GM23248 (cell line): ENCODE data around the gene TATDN3. TPM values are rescaled to one million over a fixed set of nuclear protein-coding genes. Genes with fewer than 3 reads are reported as not detected.

Source experiments
- DNase-seq: peaks from one replicate; pipeline ENCODE4 v3.0.0-alpha.2; 2015
- H2AFZ ChIP-seq: fragments of 200-600 bp; sonication (generic); 2 replicates; pipeline ENCODE4 v1.6.1; 2016; ENCODE audit warnings: antibody characterized with exemption
- H3F3A ChIP-seq: fragments of 200-600 bp; sonication (generic); 2 replicates; pipeline ENCODE4 v1.6.1; 2016; ENCODE audit warnings: mild to moderate bottlenecking, antibody characterized with exemption, mixed run types; ENCODE audit not compliant: insufficient read depth
- H3K27ac ChIP-seq: fragments of 200-600 bp; sonication (generic); 2 replicates; pipeline ENCODE4 v1.5.1; 2016; ENCODE audit warnings: mild to moderate bottlenecking
- H3K27me3 ChIP-seq: fragments of 200-600 bp; sonication (generic); replicated peaks from 2 replicates; pipeline ENCODE4 v1.6.1; 2016; ENCODE audit warnings: mild to moderate bottlenecking; ENCODE audit not compliant: insufficient read depth
- H3K36me3 ChIP-seq: fragments of 200-600 bp; sonication (generic); 2 replicates; pipeline ENCODE4 v1.6.1; 2016; ENCODE audit warnings: low read depth, mild to moderate bottlenecking
- H3K4me1 ChIP-seq: fragments of 200-600 bp; sonication (generic); 2 replicates; pipeline ENCODE4 v1.6.1; 2016; ENCODE audit warnings: mild to moderate bottlenecking; ENCODE audit not compliant: insufficient read depth
- H3K4me2 ChIP-seq: fragments of 200-600 bp; sonication (generic); one replicate; pipeline ENCODE4 v1.6.1; 2016; ENCODE audit warnings: mild to moderate bottlenecking; ENCODE audit not compliant: unreplicated experiment
- H3K4me3 ChIP-seq: fragments of 200-600 bp; sonication (generic); 2 replicates; pipeline ENCODE4 v1.5.1; 2016; ENCODE audit warnings: mild to moderate bottlenecking
- H3K79me2 ChIP-seq: fragments of 200-600 bp; sonication (generic); 2 replicates; pipeline ENCODE4 v1.6.1; 2016; ENCODE audit warnings: mild to moderate bottlenecking; ENCODE audit not compliant: insufficient read depth
- H3K9ac ChIP-seq: fragments of 200-600 bp; sonication (generic); 2 replicates; pipeline ENCODE4 v1.6.1; 2016; ENCODE audit warnings: mild to moderate bottlenecking
- H3K9me2 ChIP-seq: fragments of 200-600 bp; sonication (generic); 2 replicates; pipeline ENCODE4 v1.6.1; 2016; ENCODE audit warnings: mixed run types, mild to moderate bottlenecking, moderate library complexity; ENCODE audit not compliant: insufficient read depth
- H3K9me3 ChIP-seq: fragments of 200-600 bp; sonication (generic); one replicate; pipeline ENCODE4 v1.6.1; 2017; ENCODE audit warnings: low read depth
- H4K20me1 ChIP-seq: fragments of 200-600 bp; sonication (generic); 2 replicates; pipeline ENCODE4 v1.6.0; 2016; ENCODE audit not compliant: insufficient read depth
- EZH2 ChIP-seq: fragments of 200-600 bp; sonication (generic); IDR thresholded peaks from 2 replicates; pipeline ENCODE4 v1.6.1; 2018; ENCODE audit warnings: antibody characterized with exemption, mild to moderate bottlenecking; ENCODE audit not compliant: insufficient read depth, poor library complexity, severe bottlenecking
- EZH2phosphoT487 ChIP-seq: fragments of 200-600 bp; sonication (generic); IDR thresholded peaks from 2 replicates; pipeline ENCODE4 v1.6.1; 2018; ENCODE audit warnings: antibody characterized with exemption, moderate library complexity, mild to moderate bottlenecking, low read depth; ENCODE audit not compliant: insufficient read depth
- WGBS, 2 experiments: methylation state at CpG; one replicate each; pipeline ENCODE4 v1.1.6; 2015 to 2017; ENCODE audit warnings: low lambda C conversion rate in 2 of 2, low coverage in 1 of 2; ENCODE audit errors: missing lambda C conversion rate in 2 of 2; 5-methylcytosine and 5-hydroxymethylcytosine counted together
- in situ Hi-C: fragments of 300-500 bp; cut with MboI; formaldehyde crosslinking; loops from 2 replicates; pipeline ENCODE4 v1.15.0; 2020
- polyA plus RNA-seq: library from polyadenylated mRNA; unstranded; fragments of >200 nt; fragmentation: Nextera tagmentation; extraction: Ambion mirVana; gene quantifications from 2 replicates; pipeline ENCODE4 v1.2.1, GENCODE V29; 2016
- total RNA-seq: library from RNA; depleted of rRNA; stranded (reverse); fragments of >200 nt; shearing (Covaris generic); gene quantifications from 2 replicates; pipeline ENCODE4 v1.2.3, GENCODE V29; 2014

Gene TATDN3
- total and polyA plus RNA-seq, 2 experiments from 2014 or later, result 12.4 to 14.9 TPM

DNA sequence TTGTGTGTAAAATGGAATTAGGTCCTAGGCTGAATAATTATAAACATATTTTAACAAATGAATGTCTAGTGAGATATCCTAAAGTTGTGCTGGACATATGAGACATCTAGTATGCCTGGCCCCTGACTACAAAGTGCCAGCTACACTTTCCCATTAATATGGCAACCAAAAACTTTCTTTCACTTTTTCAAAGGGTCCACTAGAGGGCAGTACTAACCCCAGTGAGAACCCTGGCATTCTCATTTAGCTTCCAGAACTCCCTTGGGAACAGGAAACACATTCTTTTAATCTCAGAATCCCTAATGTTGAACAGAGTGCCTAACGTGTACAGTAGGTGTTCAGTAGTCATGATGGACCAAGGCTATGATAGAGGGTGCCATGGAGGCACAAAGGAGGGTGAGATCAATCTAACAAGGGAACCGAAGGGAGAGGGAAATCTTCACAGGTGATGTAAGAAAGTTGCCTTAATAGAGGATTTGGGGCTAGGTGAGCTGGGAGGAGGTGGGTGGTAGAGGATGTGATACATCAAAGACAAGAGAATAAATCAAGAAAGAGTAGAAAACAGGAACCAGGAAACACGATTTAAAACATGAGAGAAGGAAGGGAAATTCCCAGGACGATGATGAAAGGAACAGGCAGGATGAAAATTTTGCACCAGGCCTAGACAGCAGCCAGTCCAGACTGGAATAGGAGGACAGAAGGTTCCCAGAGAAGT lies 41.7 kb upstream of the TATDN3 start:
- Histone ChIP-seq H3K27ac (no peak overlapping the region), H3K36me3 (no peaks in the 10 kb centered on the region), H2AFZ (no peak overlapping the region), H3F3A (peaks cover 14% of the 10 kb centered on the region), H3K9me3 (no peaks in the 10 kb centered on the region), H3K9me2 (no peaks in the 10 kb centered on the region), H3K4me1 (peaks cover 12% of the 10 kb centered on the region), H3K27me3 (no peaks in the 10 kb centered on the region), H3K4me2 (no peak overlapping the region), H4K20me1 (no peaks in the 10 kb centered on the region), H3K4me3 (no peak overlapping the region), H3K79me2 (no peaks in the 10 kb centered on the region), H3K9ac (no peak overlapping the region)
- TF ChIP-seq EZH2phosphoT487, result no peak
- TF ChIP-seq EZH2, result no peak
- peak; percentile 87 for DNase-seq
- in situ Hi-C loops, result no loop called here
- WGBS, 2 experiments, result 54 to 59% methylated on average over 4 of the region's 4 CpGs

DNA sequence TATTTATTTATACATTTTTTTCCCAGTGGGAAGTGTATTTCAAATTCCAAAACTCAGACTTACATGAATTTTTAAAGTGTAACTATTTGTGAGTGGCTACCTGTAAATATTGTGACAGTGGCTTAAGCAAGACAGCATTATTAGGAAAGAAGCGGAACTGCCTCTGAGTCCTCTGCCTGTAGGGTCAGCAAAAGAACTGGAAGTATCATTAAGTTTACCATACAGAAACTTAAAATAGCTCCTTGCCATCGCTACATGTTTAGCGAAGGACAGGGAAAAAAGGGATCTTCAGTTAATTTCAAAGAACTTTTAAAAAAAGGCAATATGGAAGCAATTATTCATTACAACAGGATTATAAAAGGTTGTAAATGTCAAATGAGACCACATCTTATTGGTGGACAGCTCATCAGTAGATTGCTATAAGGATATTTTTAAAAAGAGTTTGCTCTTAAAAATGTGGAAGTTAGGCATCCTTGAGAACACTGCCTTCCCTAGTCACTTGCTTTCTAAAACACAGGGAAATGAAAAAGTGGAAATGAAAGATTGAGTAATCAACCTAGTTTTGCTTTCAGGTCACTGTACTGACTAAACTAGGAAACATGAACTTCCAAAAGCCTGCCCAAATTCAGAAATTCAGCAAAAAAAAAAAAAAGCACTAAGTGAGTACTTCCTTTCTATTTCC lies 39.3 kb upstream of the TATDN3 start:
- peak; percentile 69 for DNase-seq
- H3K27ac ChIP-seq, result peak overlapping the region; percentile 46
- no peaks in the 10 kb centered on the region for H3K27me3 ChIP-seq

DNA sequence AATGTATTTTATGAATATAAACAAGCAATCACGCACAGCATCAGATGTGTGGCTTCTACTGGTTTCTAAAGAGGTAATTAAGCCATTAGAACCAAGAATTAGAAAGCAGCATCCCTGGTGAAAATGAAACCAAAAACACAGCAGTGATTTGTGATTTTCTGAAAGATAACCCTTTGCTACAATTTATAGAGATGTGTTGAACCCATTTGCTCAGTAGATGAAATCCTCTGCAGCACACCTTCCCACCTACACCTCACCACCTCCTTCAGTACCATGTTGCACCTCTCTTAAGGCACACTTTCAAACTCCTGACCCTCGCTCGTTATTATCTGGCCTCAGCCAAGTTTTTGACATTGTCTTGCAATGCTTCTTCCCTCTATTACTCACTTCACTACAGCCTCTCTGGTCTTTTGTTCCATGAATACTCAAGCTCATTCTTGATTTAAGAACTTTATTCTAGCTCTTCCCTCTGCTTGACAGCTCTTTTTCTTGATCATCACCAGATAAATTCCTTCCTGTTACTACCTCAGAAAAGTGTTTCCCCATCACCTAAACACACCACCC lies 38.7 kb upstream of the TATDN3 start:
- Histone ChIP-seq H3F3A (peaks cover 14% of the 10 kb centered on the region), H4K20me1 (no peaks in the 10 kb centered on the region), H3K4me2 (peak overlapping the region; percentile 82), H3K4me3 (peak overlapping the region; percentile 68), H3K27me3 (no peaks in the 10 kb centered on the region), H3K79me2 (no peaks in the 10 kb centered on the region), H3K9me2 (no peaks in the 10 kb centered on the region), H3K9me3 (no peaks in the 10 kb centered on the region), H3K36me3 (no peaks in the 10 kb centered on the region), H3K9ac (peak overlapping the region; percentile 50), H2AFZ (peak overlapping the region; percentile 21; the same call in 1 of the 2 replicates), H3K4me1 (peaks cover 12% of the 10 kb centered on the region), H3K27ac (peak overlapping the region; percentile 46)
- TF ChIP-seq EZH2phosphoT487 (no peak), EZH2 (no peak)
- DNase-seq, result peak; percentile 67
- in situ Hi-C loops, result no loop called here
- 17 to 18% methylated on average over 3 of the region's 3 CpGs for WGBS, 2 experiments

More for the DNA sequence above, 39.3 kb upstream of the TATDN3 start:
- Histone ChIP-seq H3K4me2 (peak overlapping the region; percentile 82), H3K9me2 (no peaks in the 10 kb centered on the region), H3K9ac (peak overlapping the region; percentile 50), H3F3A (peaks cover 14% of the 10 kb centered on the region), H3K79me2 (no peaks in the 10 kb centered on the region), H3K4me1 (peaks cover 12% of the 10 kb centered on the region), H3K9me3 (no peaks in the 10 kb centered on the region), H2AFZ (peak overlapping the region; percentile 21; the same call in 1 of the 2 replicates), H3K4me3 (peak overlapping the region; percentile 68), H4K20me1 (no peaks in the 10 kb centered on the region), H3K36me3 (no peaks in the 10 kb centered on the region)
- in situ Hi-C loops, result no loop called here
- no peak for TF ChIP-seq EZH2
- no peak for TF ChIP-seq EZH2phosphoT487
- WGBS, 2 experiments, result 55 to 64% methylated on average over 3 of the region's 3 CpGs

DNA sequence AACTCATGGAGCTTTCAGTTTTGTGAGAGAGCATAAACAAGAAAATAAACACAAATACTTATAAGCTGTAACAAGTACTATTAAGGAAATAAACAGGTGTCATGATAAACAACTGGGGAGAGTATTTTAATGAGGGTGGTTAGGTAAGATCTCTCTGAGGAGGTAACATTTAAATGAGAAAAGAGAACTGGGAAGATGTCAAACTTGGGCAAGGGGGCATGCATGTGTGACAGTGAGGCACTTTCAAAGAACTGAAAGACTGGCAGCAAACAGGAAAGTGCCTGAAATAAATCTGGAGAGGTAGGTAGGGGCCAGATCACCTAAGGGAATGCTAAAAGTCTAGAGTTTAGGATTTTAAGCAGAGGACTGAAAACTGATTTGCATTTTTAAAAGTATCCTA lies 37.9 kb upstream of the TATDN3 start:
- TF ChIP-seq EZH2phosphoT487, result no peak
- TF ChIP-seq EZH2, result no peak
- no peak overlapping the region for H2AFZ ChIP-seq
- H3K9me2 ChIP-seq, result no peaks in the 10 kb centered on the region
- peak overlapping the region; percentile 82 for H3K4me2 ChIP-seq
- H3K36me3 ChIP-seq, result no peaks in the 10 kb centered on the region
- peaks cover 14% of the 10 kb centered on the region for H3F3A ChIP-seq
- no peak overlapping the region for H3K9ac ChIP-seq
- no peak overlapping the region for H3K4me3 ChIP-seq
- no peaks in the 10 kb centered on the region for H3K9me3 ChIP-seq
- no peaks in the 10 kb centered on the region for H3K79me2 ChIP-seq
- no peaks in the 10 kb centered on the region for H4K20me1 ChIP-seq
- DNase-seq, result no peak
- peaks cover 12% of the 10 kb centered on the region for H3K4me1 ChIP-seq
- H3K27ac ChIP-seq, result 0 out of 2 replicates have a peak overlapping the region, but pooled peaks have one; percentile 46
- H3K27me3 ChIP-seq, result no peaks in the 10 kb centered on the region
- in situ Hi-C loops, result no loop called here
